Brain microvascular endothelial cell (primary cell): Measurements from ENCODE around the gene EEF1AKMT4.

Experiments
- DNase-seq: peaks from one replicate; pipeline ENCODE4 v3.0.0-alpha.2; 2020
- H3K27ac ChIP-seq: fragments of 250-450 bp; sonication (Bioruptor Pico); 2 replicates; pipeline ENCODE4 v1.5.1; 2020; ENCODE audit warnings: mild to moderate bottlenecking, moderate library complexity
- H3K27me3 ChIP-seq: fragments of 250-450 bp; sonication (Bioruptor Pico); replicated peaks from 2 replicates; pipeline ENCODE4 v1.5.1; 2020; ENCODE audit warnings: mild to moderate bottlenecking
- H3K36me3 ChIP-seq: fragments of 250-450 bp; sonication (Bioruptor Pico); replicated peaks from 2 replicates; pipeline ENCODE4 v1.5.1; 2020; ENCODE audit warnings: mild to moderate bottlenecking
- H3K4me3 ChIP-seq: 2 replicates; pipeline ENCODE4 v1.5.1; 2011; ENCODE audit warnings: low read depth, mild to moderate bottlenecking, control low read depth, low read length, moderate library complexity
- CTCF ChIP-seq: IDR thresholded peaks from 2 replicates; pipeline ENCODE4 v1.5.1; 2011; ENCODE audit warnings: low read depth, mild to moderate bottlenecking, moderate library complexity, low read length, control low read depth, inconsistent platforms; ENCODE audit errors: missing control alignments
- in situ Hi-C: cut with HindIII; loops from 2 replicates; pipeline ENCODE4 v1.10.0; 2017; ENCODE audit warnings: low sequenced_read_pairs, low pct_ligation_motif_present

Gene EEF1AKMT4

GRCh38 chr3:184237211-184237610 is 12.3 kb upstream of the EEF1AKMT4 start:
- no peak for TF ChIP-seq CTCF
- Histone ChIP-seq H3K4me3 (no peak overlapping the region), H3K27ac (no peak overlapping the region), H3K36me3 (peaks cover 3% of the 10 kb centered on the region), H3K27me3 (peaks cover 8% of the 10 kb centered on the region)
- DNase-seq, result no peak
- in situ Hi-C loops, result no loop called here

GRCh38 chr3:184237807-184238206 is 11.7 kb upstream of the EEF1AKMT4 start:
- peaks cover 7% of the 10 kb centered on the region for H3K36me3 ChIP-seq
- TF ChIP-seq CTCF, result no peak
- no peak overlapping the region for H3K27ac ChIP-seq
- in situ Hi-C loops, result no loop called here
- H3K27me3 ChIP-seq, result peaks cover 2% of the 10 kb centered on the region
- H3K4me3 ChIP-seq, result no peak overlapping the region
- no peak for DNase-seq

GRCh38 chr3:184238246-184238818 is 11.1 kb upstream of the EEF1AKMT4 start:
- no peak overlapping the region for H3K27ac ChIP-seq
- no peak for DNase-seq

GRCh38 chr3:184239221-184239620 is 10.3 kb upstream of the EEF1AKMT4 start:
- DNase-seq, result no peak
- no peak overlapping the region for H3K4me3 ChIP-seq
- no peaks in the 10 kb centered on the region for H3K27me3 ChIP-seq
- H3K36me3 ChIP-seq, result peaks cover 22% of the 10 kb centered on the region
- in situ Hi-C loops, result no loop called here
- no peak for TF ChIP-seq CTCF
- H3K27ac ChIP-seq, result no peak overlapping the region

More at GRCh38 chr3:184238246-184238818, 11.1 kb upstream of the EEF1AKMT4 start:
- no peak overlapping the region for H3K4me3 ChIP-seq
- peaks cover 13% of the 10 kb centered on the region for H3K36me3 ChIP-seq
- TF ChIP-seq CTCF, result no peak
- H3K27me3 ChIP-seq, result no peaks in the 10 kb centered on the region
- in situ Hi-C loops, result no loop called here

GRCh38 chr3:184239708-184240107 is 9.8 kb upstream of the EEF1AKMT4 start:
- Histone ChIP-seq H3K4me3 (no peak overlapping the region), H3K27ac (no peak overlapping the region), H3K36me3 (peaks cover 22% of the 10 kb centered on the region), H3K27me3 (no peaks in the 10 kb centered on the region)
- in situ Hi-C loops, result no loop called here
- no peak for TF ChIP-seq CTCF
- DNase-seq, result no peak
